K562 (cell line): Measurements from ENCODE around the gene TALDO1. TPM values are rescaled to one million over a fixed set of nuclear protein-coding genes. Genes with fewer than 3 reads are reported as not detected.

Experiments used
- CXXC5 ChIP-seq: fragments of 250-450 bp; sonication (Bioruptor Pico); IDR thresholded peaks from 2 replicates; pipeline ENCODE4 v1.8.0; 2022; ENCODE audit warnings: inconsistent platforms, mild to moderate bottlenecking, moderate library complexity
- DACH1 ChIP-seq: fragments of 450-650 bp; IDR thresholded peaks from 2 replicates; pipeline ENCODE4 v1.6.1; 2018; ENCODE audit not compliant: partially characterized antibody
- GTF2A2 ChIP-seq: IDR thresholded peaks from 2 replicates; pipeline ENCODE4 v1.6.1; 2016; ENCODE audit warnings: mild to moderate bottlenecking, missing genetic modification characterization, missing compliant biosample characterization
- HDAC2 ChIP-seq: fragments of 450-650 bp; IDR thresholded peaks from 2 replicates; pipeline ENCODE4 v1.6.1; 2016; ENCODE audit warnings: mild to moderate bottlenecking
- HNRNPLL ChIP-seq: fragments of 200-400 bp; formaldehyde crosslinking; IDR thresholded peaks from 2 replicates; pipeline ENCODE4 v1.6.1; 2017; ENCODE audit warnings: low read length, low read depth, mild to moderate bottlenecking; ENCODE audit not compliant: poor library complexity, severe bottlenecking
- MTA3 ChIP-seq: fragments of 450-650 bp; formaldehyde crosslinking; IDR thresholded peaks from 2 replicates; pipeline ENCODE4 v1.6.1; 2017; ENCODE audit warnings: mild to moderate bottlenecking, borderline replicate concordance
- NCOA4 ChIP-seq: fragments of 450-650 bp; IDR thresholded peaks from 2 replicates; pipeline ENCODE4 v1.6.1; 2018; ENCODE audit warnings: mild to moderate bottlenecking; ENCODE audit not compliant: partially characterized antibody
- NRF1 ChIP-seq, 2 experiments: fragments of 450-650 bp; IDR thresholded peaks in 1 of 2; conservative IDR thresholded peaks in 1 of 2; 2 replicates each; pipeline ENCODE4 v1.6.1; 2014; ENCODE audit warnings: mild to moderate bottlenecking in 2 of 2
- SRF ChIP-seq, 2 experiments: fragments of 250-450, 450-650 bp in 1 of 2; sonication (Bioruptor Pico) in 1 of 2; sonication (generic) in 1 of 2; formaldehyde crosslinking; IDR thresholded peaks; 2 replicates each; pipeline versions ENCODE4 v1.5.0 to v1.5.1; 2020 to 2022; ENCODE audit warnings: mild to moderate bottlenecking in 1 of 2, missing genetic modification reagents in 1 of 2
- TCFL5 ChIP-seq: fragments of 250-450 bp; sonication (Bioruptor Pico); conservative IDR thresholded peaks from 2 replicates; pipeline ENCODE4 v1.6.1; 2021; ENCODE audit warnings: mild to moderate bottlenecking, moderate library complexity, matching md5 sums
- ZNF12 ChIP-seq: sonication (generic); formaldehyde crosslinking; IDR thresholded peaks from 2 replicates; pipeline ENCODE4 v1.4.0; 2020; ENCODE audit warnings: mild to moderate bottlenecking, missing genetic modification reagents
- ZNF212 ChIP-seq: fragments of 450-650 bp; formaldehyde crosslinking; IDR thresholded peaks from 2 replicates; pipeline ENCODE4 v1.4.0; 2020; ENCODE audit warnings: mild to moderate bottlenecking
- ZNF583 ChIP-seq: fragments of 250-450 bp; sonication (Bioruptor Pico); IDR thresholded peaks from 2 replicates; pipeline ENCODE4 v1.4.0; 2020
- polyA plus RNA-seq, 8 experiments: library from polyadenylated mRNA; depleted of rRNA in 4 of 8; stranded (reverse) in 5 of 8; unstranded in 3 of 8; fragments of >200 nt; fragmentation: Nextera tagmentation in 2 of 8; fragmentation: Illumina TruSeq in 1 of 8; extraction: Ambion mirVana in 2 of 8; extraction: Trizol in 1 of 8; gene quantifications; 2 replicates each; pipeline versions ENCODE4 v1.2.1 to v1.2.3, GENCODE V29; 2011 to 2014; ENCODE audit warnings: inconsistent platforms in 1 of 8, missing spikeins in 1 of 8
- total RNA-seq, 7 experiments: library from RNA; depleted of rRNA in 6 of 7; stranded (reverse); fragments of >200 nt in 6 of 7; fragmentation: Illumina TruSeq in 2 of 7; extraction: Trizol in 2 of 7; gene quantifications; 2 replicates each; pipeline versions ENCODE4 v1.2.1 to v1.2.3, GENCODE V29; 2011 to 2021; ENCODE audit warnings: low replicate concordance in 1 of 7
- TF ChIP-seq, protein P1 (sequence below): fragments of 250-450 bp; sonication (Bioruptor Pico); IDR thresholded peaks from 2 replicates; pipeline ENCODE4 v1.8.0; 2021; ENCODE audit warnings: borderline replicate concordance, mild to moderate bottlenecking, moderate library complexity; ENCODE audit not compliant: poor library complexity, severe bottlenecking
- TF ChIP-seq, protein P2 (sequence below): fragments of 450-650 bp; formaldehyde crosslinking; IDR thresholded peaks from 2 replicates; pipeline ENCODE4 v1.4.0; 2020; ENCODE audit warnings: mild to moderate bottlenecking, moderate library complexity
- TF ChIP-seq, protein P3 (sequence below): fragments of 250-450 bp; sonication (Bioruptor Pico); IDR thresholded peaks from 2 replicates; pipeline ENCODE4 v1.8.0; 2022; ENCODE audit warnings: inconsistent platforms
- TF ChIP-seq, protein P4 (sequence below): fragments of 450-650 bp; conservative IDR thresholded peaks from 2 replicates; pipeline ENCODE4 v1.6.1; 2016; ENCODE audit warnings: missing genetic modification characterization, low read depth, mild to moderate bottlenecking, missing compliant biosample characterization, moderate library complexity
- TF ChIP-seq, protein P5 (sequence below): fragments of 450-650 bp; IDR thresholded peaks from 2 replicates; pipeline ENCODE4 v1.6.1; 2016; ENCODE audit warnings: mild to moderate bottlenecking

TALDO1 gene
- total and polyA plus RNA-seq, 9 of the 15 experiments (the other 6 are each of a cell fraction or from before 2014, with no cell fraction given) = 260 to 541 (median 441) TPM

DNA sequence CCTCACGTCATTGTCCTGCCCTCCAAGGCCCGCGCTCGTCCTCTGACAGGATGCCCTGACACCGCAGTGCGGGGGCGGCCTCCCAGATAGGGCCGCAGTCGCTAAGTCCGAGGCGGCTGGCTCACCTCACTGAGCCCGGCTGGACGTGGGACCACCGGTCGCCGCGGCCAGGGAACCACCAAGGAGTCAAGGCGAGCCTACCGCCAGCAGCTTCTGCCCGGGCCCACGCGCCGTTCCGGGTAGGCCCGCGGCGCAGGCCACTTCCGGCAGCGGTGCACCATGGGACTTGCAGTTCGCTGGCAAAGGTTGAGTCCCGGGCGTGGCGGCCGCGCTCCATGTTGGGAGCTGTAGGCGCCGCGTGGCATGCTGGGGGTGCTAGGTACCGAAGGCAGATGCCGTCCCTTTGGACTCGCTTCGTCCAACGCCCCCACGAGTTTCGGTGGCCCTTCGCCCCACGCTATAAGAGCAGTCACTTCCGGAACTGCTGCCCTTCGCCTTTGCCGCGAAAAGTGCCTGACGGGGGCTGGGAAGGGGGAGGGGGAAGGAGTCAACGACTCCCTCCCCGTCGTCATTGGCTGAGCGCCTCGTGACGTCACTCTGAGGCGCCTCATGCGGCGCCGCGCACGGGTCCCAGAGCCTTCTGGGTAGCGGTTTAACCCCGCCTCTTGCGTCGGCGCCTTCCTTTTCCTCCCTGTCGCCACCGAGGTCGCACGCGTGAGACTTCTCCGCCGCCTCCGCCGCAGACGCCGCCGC lies 62.2 kb downstream of the TALDO1 start, which contains the start of gene RPLP2 (continued):
- TF ChIP-seq, protein P1, sequence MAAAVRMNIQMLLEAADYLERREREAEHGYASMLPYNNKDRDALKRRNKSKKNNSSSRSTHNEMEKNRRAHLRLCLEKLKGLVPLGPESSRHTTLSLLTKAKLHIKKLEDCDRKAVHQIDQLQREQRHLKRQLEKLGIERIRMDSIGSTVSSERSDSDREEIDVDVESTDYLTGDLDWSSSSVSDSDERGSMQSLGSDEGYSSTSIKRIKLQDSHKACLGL (CRISPR knock-in tag) = peak; percentile 73
- TF ChIP-seq ZNF583 (CRISPR knock-in tag) (0 out of 2 replicates have a peak, but pooled peaks have one; percentile 66), ZNF12 (CRISPR knock-in tag) (no peak), HNRNPLL (peak; percentile 61), ZNF212 (CRISPR knock-in tag) (no peak), NRF1 (conservative IDR thresholded peaks at IDR 0.05 in 1 of 2, IDR thresholded peaks at IDR 0.05 in 1 of 2) (peak; percentile 79 to 85), TCFL5 (CRISPR knock-in tag) (no peak), GTF2A2 (no peak), CXXC5 (peak; percentile 90), DACH1 (no peak), MTA3 (peak; percentile 93; the same call in 1 of the 2 replicates), NCOA4 (no peak), SRF (CRISPR knock-in tag; IDR thresholded peaks at IDR 0.05) (peak; percentile 51 to 71; a peak in 3 of 4 replicates), HDAC2 (peak; percentile 63)
- TF ChIP-seq, protein P2, sequence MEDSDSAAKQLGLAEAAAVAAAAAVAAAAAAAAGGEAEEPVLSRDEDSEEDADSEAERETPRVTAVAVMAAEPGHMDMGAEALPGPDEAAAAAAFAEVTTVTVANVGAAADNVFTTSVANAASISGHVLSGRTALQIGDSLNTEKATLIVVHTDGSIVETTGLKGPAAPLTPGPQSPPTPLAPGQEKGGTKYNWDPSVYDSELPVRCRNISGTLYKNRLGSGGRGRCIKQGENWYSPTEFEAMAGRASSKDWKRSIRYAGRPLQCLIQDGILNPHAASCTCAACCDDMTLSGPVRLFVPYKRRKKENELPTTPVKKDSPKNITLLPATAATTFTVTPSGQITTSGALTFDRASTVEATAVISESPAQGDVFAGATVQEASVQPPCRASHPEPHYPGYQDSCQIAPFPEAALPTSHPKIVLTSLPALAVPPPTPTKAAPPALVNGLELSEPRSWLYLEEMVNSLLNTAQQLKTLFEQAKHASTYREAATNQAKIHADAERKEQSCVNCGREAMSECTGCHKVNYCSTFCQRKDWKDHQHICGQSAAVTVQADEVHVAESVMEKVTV (CRISPR knock-in tag) = no peak
- TF ChIP-seq, protein P3, sequence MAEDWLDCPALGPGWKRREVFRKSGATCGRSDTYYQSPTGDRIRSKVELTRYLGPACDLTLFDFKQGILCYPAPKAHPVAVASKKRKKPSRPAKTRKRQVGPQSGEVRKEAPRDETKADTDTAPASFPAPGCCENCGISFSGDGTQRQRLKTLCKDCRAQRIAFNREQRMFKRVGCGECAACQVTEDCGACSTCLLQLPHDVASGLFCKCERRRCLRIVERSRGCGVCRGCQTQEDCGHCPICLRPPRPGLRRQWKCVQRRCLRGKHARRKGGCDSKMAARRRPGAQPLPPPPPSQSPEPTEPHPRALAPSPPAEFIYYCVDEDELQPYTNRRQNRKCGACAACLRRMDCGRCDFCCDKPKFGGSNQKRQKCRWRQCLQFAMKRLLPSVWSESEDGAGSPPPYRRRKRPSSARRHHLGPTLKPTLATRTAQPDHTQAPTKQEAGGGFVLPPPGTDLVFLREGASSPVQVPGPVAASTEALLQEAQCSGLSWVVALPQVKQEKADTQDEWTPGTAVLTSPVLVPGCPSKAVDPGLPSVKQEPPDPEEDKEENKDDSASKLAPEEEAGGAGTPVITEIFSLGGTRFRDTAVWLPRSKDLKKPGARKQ = no peak
- TF ChIP-seq, protein P4, sequence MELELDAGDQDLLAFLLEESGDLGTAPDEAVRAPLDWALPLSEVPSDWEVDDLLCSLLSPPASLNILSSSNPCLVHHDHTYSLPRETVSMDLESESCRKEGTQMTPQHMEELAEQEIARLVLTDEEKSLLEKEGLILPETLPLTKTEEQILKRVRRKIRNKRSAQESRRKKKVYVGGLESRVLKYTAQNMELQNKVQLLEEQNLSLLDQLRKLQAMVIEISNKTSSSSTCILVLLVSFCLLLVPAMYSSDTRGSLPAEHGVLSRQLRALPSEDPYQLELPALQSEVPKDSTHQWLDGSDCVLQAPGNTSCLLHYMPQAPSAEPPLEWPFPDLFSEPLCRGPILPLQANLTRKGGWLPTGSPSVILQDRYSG = peak; percentile 48; the same call in 1 of the 2 replicates
- TF ChIP-seq, protein P5, sequence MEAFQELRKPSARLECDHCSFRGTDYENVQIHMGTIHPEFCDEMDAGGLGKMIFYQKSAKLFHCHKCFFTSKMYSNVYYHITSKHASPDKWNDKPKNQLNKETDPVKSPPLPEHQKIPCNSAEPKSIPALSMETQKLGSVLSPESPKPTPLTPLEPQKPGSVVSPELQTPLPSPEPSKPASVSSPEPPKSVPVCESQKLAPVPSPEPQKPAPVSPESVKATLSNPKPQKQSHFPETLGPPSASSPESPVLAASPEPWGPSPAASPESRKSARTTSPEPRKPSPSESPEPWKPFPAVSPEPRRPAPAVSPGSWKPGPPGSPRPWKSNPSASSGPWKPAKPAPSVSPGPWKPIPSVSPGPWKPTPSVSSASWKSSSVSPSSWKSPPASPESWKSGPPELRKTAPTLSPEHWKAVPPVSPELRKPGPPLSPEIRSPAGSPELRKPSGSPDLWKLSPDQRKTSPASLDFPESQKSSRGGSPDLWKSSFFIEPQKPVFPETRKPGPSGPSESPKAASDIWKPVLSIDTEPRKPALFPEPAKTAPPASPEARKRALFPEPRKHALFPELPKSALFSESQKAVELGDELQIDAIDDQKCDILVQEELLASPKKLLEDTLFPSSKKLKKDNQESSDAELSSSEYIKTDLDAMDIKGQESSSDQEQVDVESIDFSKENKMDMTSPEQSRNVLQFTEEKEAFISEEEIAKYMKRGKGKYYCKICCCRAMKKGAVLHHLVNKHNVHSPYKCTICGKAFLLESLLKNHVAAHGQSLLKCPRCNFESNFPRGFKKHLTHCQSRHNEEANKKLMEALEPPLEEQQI = no peak
